Esophagus muscularis mucosa (tissue), 4 donors: ENCODE results near the gene PIH1D1. TPM values are rescaled to one million over a fixed set of nuclear protein-coding genes. Genes with fewer than 3 reads are reported as not detected.
"Not testable (repeated sequence)": the region's sequence is repeated elsewhere in the genome, so short reads cannot be mapped to it uniquely, and the experiment has no call there.

ENCODE experiments used
- DNase-seq: peaks from one replicate; pipeline ENCODE4 v3.0.0-alpha.2; 2017; ENCODE audit errors: extremely low spot score
- H3K27ac ChIP-seq, 4 donors: fragments of 200-600 bp; sonication (generic); replicated peaks in 1 of 4; 1 replicate in 3 of 4; 2 replicates in 1 of 4; pipeline ENCODE4 v1.5.1; 2016 to 2019; ENCODE audit warnings: mild to moderate bottlenecking in 1 of 4
- H3K27me3 ChIP-seq, 4 donors: fragments of 200-600 bp; sonication (generic); one replicate each; pipeline versions ENCODE4 v1.5.1 to v1.6.0; 2016 to 2019
- H3K36me3 ChIP-seq, 4 donors: fragments of 200-600 bp; sonication (generic); one replicate each; pipeline ENCODE4 v1.5.1; 2016 to 2019
- H3K4me1 ChIP-seq, 4 donors: fragments of 200-600 bp; sonication (generic); one replicate each; pipeline ENCODE4 v1.5.1; 2016 to 2019
- H3K4me3 ChIP-seq, 4 donors: fragments of 200-600 bp; sonication (generic); 1 replicate in 2 of 4; 2 replicates in 2 of 4; pipeline ENCODE4 v1.5.1; 2016 to 2019; ENCODE audit warnings: mild to moderate bottlenecking in 4 of 4, moderate library complexity in 1 of 4
- H3K9me3 ChIP-seq, 4 donors: fragments of 200-600 bp; sonication (generic); 1 replicate in 3 of 4; 2 replicates in 1 of 4; pipeline ENCODE4 v1.5.1; 2016 to 2019
- EP300 ChIP-seq: sonication (generic); formaldehyde crosslinking; IDR thresholded peaks from one replicate; pipeline ENCODE4 v1.6.1; 2017; ENCODE audit warnings: antibody characterized with exemption
- POLR2A ChIP-seq: fragments of 450-650 bp; IDR thresholded peaks from one replicate; pipeline ENCODE4 v1.6.1; 2017; ENCODE audit warnings: antibody characterized with exemption, moderate library complexity, mild to moderate bottlenecking, low read depth
- POLR2AphosphoS5 ChIP-seq, 2 donors: sonication (generic); formaldehyde crosslinking; IDR thresholded peaks; one replicate each; pipeline ENCODE4 v1.6.1; 2017; ENCODE audit warnings: antibody characterized with exemption in 2 of 2
- WGBS: methylation state at CpG from one replicate; pipeline ENCODE4 v1.1.5; 2018; 5-methylcytosine and 5-hydroxymethylcytosine counted together
- intact Hi-C: fragments of 100-400 bp; cut with DNase I; formaldehyde crosslinking; loops from one replicate; pipeline ENCODE4 v1.15.1; 2023
- total RNA-seq, 4 donors: library from RNA; depleted of rRNA; stranded (reverse); fragments of >200 nt; gene quantifications; one replicate each; pipeline versions ENCODE4 v1.1.0 to v1.2.1, GENCODE V29; 2016
- TF ChIP-seq, protein P1 (sequence below), 3 experiments: fragments of 200-600 bp in 2 of 3; fragments of 450-650 bp in 1 of 3; sonication (generic) in 2 of 3; IDR thresholded peaks; one replicate each; pipeline ENCODE4 v1.5.1; 2017 to 2019; ENCODE audit warnings: antibody characterized with exemption in 3 of 3, mild to moderate bottlenecking in 2 of 3, moderate library complexity in 1 of 3

Gene PIH1D1
- total RNA-seq, 4 donors from 2014 or later, result 73.6 to 84.0 (median 78.4) TPM

- Histone ChIP-seq H3K36me3 (peaks cover 4 to 60% (median 27%) of the 10 kb centered on the region in 4 donors), H3K27ac (peak overlapping the region; percentile 48 to 77 (median 63)), H3K9me3 (no peaks in the 10 kb centered on the region), H3K4me3 (no peak overlapping the region), H3K27me3 (no peaks in the 10 kb centered on the region), H3K4me1 (peaks cover 22 to 28% (median 26%) of the 10 kb centered on the region in 4 donors)
- no peak for DNase-seq
- TF ChIP-seq EP300 (no peak), POLR2AphosphoS5 (IDR thresholded peaks at IDR 0.05) (no peak), POLR2A (no peak)
- TF ChIP-seq, protein P1, sequence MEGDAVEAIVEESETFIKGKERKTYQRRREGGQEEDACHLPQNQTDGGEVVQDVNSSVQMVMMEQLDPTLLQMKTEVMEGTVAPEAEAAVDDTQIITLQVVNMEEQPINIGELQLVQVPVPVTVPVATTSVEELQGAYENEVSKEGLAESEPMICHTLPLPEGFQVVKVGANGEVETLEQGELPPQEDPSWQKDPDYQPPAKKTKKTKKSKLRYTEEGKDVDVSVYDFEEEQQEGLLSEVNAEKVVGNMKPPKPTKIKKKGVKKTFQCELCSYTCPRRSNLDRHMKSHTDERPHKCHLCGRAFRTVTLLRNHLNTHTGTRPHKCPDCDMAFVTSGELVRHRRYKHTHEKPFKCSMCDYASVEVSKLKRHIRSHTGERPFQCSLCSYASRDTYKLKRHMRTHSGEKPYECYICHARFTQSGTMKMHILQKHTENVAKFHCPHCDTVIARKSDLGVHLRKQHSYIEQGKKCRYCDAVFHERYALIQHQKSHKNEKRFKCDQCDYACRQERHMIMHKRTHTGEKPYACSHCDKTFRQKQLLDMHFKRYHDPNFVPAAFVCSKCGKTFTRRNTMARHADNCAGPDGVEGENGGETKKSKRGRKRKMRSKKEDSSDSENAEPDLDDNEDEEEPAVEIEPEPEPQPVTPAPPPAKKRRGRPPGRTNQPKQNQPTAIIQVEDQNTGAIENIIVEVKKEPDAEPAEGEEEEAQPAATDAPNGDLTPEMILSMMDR (IDR thresholded peaks at IDR 0.05), result no peak
- intact Hi-C loops, result no loop called here
- WGBS, result 89% methylated on average over 16 of the region's 19 CpGs
These were observed 16.6 kb upstream of the PIH1D1 start for GRCh38 chr19:49468199-49468598.

- WGBS, result 95% methylated on average over 3 of the region's 3 CpGs
These were observed 13.8 kb upstream of the PIH1D1 start for GRCh38 chr19:49465371-49465770.

GRCh38 chr19:49463960-49464740 is 12.5 kb upstream of the PIH1D1 start:
- peaks cover 6 to 10% (median 8%) of the 10 kb centered on the region in 4 donors for H3K4me1 ChIP-seq
- TF ChIP-seq POLR2AphosphoS5 (IDR thresholded peaks at IDR 0.05), result no peak
- no peak for TF ChIP-seq EP300
- TF ChIP-seq POLR2A, result no peak
- WGBS, result 93% methylated on average over 32 of the region's 39 CpGs
- H3K27ac ChIP-seq, result no peak overlapping the region
- H3K36me3 ChIP-seq, result peaks cover 4 to 80% (median 46%) of the 10 kb centered on the region in 4 donors
- no peaks in the 10 kb centered on the region for H3K27me3 ChIP-seq
- H3K9me3 ChIP-seq, result no peaks in the 10 kb centered on the region
- H3K4me3 ChIP-seq, result no peak overlapping the region
- no peak for DNase-seq
- intact Hi-C loops, result no loop called here

More at GRCh38 chr19:49465371-49465770, 13.8 kb upstream of the PIH1D1 start:
- Histone ChIP-seq H3K4me1 (peaks cover 16 to 21% (median 20%) of the 10 kb centered on the region in 4 donors), H3K36me3 (peaks cover 4 to 80% (median 35%) of the 10 kb centered on the region in 4 donors), H3K27ac (no peak overlapping the region), H3K27me3 (no peaks in the 10 kb centered on the region), H3K4me3 (no peak overlapping the region), H3K9me3 (no peaks in the 10 kb centered on the region)
- DNase-seq, result no peak
- no peak for TF ChIP-seq EP300
- TF ChIP-seq POLR2AphosphoS5 (IDR thresholded peaks at IDR 0.05), result no peak
- no peak for TF ChIP-seq POLR2A
- TF ChIP-seq, protein P1 (IDR thresholded peaks at IDR 0.05), result no peak
- intact Hi-C loops, result no loop called here

DNA sequence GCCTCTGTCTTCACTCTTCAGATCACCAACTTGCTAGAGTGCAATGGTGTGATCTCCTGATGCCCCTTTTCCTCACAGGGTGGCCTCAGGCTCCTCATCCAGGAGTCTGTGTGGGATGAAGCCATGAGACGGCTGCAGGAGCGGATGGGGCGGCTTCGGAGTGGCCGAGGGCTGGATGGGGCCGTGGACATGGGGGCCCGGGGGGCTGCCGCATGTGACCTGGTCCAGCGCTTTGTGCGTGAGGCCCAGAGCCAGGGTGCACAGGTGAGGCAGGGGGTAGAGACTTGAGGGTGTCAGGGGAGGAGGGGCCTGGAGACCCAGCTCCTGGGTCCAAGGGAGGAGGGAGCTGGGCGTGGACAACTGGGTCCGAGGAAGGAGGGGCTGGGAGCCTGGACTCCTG is 10.9 kb upstream of the PIH1D1 start:
- 83% methylated on average over 11 of the region's 12 CpGs for WGBS

GRCh38 chr19:49461656-49462055 is 10.0 kb upstream of the PIH1D1 start:
- intact Hi-C loops, result no loop called here
- no peak for TF ChIP-seq EP300
- no peak for TF ChIP-seq POLR2AphosphoS5 (IDR thresholded peaks at IDR 0.05)
- TF ChIP-seq, protein P1 (IDR thresholded peaks at IDR 0.05), result no peak
- TF ChIP-seq POLR2A, result no peak
- no peak for DNase-seq
- Histone ChIP-seq H3K36me3 (peaks cover 4 to 72% (median 49%) of the 10 kb centered on the region in 4 donors), H3K4me3 (no peak overlapping the region), H3K9me3 (no peaks in the 10 kb centered on the region), H3K4me1 (peaks cover 0 to 12% (median 4%) of the 10 kb centered on the region in 4 donors), H3K27ac (no peak overlapping the region), H3K27me3 (no peaks in the 10 kb centered on the region)
- WGBS, result 95% methylated on average over 26 of the region's 37 CpGs

More for the DNA sequence above, 10.9 kb upstream of the PIH1D1 start:
- DNase-seq, result no peak
- Histone ChIP-seq H3K4me1 (peaks cover 0 to 9% (median 3%) of the 10 kb centered on the region in 4 donors), H3K4me3 (no peak overlapping the region), H3K27ac (no peak overlapping the region), H3K36me3 (peaks cover 4 to 76% (median 49%) of the 10 kb centered on the region in 4 donors), H3K9me3 (no peaks in the 10 kb centered on the region), H3K27me3 (no peaks in the 10 kb centered on the region)
- no peak for TF ChIP-seq EP300
- intact Hi-C loops, result no loop called here

GRCh38 chr19:49461130-49461529 is 9.5 kb upstream of the PIH1D1 start:
- WGBS, result no CpG with 5 or more reads among the region's 1 CpG

More at GRCh38 chr19:49461130-49461529, 9.5 kb upstream of the PIH1D1 start:
- H3K27ac ChIP-seq, DNase-seq, H3K4me3 ChIP-seq, H3K9me3 ChIP-seq, H3K27me3 ChIP-seq, intact Hi-C loops: not testable (repeated sequence)
- peaks cover 4 to 67% (median 46%) of the 10 kb centered on the region in 4 donors for H3K36me3 ChIP-seq
- peaks cover 0 to 17% (median 5%) of the 10 kb centered on the region in 4 donors for H3K4me1 ChIP-seq
